Breast epithelium (tissue), 3 donors: ENCODE data around the gene HCFC1R1.

Experiments used
- CTCF ChIP-seq, 3 donors: fragments of 450-650 bp; IDR thresholded peaks; one replicate each; pipeline ENCODE4 v1.5.1; 2016 to 2017; ENCODE audit warnings: antibody characterized with exemption in 3 of 3, mild to moderate bottlenecking in 3 of 3, moderate library complexity in 3 of 3
- POLR2A ChIP-seq: fragments of 450-650 bp; IDR thresholded peaks from one replicate; pipeline ENCODE4 v1.6.1; 2016; ENCODE audit warnings: antibody characterized with exemption, mild to moderate bottlenecking, moderate library complexity
- POLR2AphosphoS5 ChIP-seq, 3 donors: sonication (generic); formaldehyde crosslinking; IDR thresholded peaks; one replicate each; pipeline ENCODE4 v1.6.1; 2017; ENCODE audit warnings: antibody characterized with exemption in 3 of 3

DNA sequence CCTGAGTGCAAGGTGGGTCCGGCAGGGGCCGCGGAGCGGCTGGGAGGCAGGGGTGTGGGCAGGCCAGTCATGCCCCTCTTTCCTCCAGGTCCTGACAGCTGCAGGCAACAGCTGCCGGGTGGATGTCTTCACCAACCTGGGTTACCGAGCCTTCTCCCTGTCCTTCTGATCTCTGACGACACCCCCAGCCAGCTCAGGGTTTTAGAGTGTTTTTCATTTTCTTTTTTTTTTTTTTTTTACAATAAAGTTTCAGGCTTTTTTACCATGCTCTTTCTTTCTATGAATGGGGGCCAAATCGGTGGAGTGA lies 3.7 kb upstream of the HCFC1R1 start:
- no peak for TF ChIP-seq CTCF (IDR thresholded peaks at IDR 0.05)
- TF ChIP-seq POLR2A, result no peak
- no peak for TF ChIP-seq POLR2AphosphoS5 (IDR thresholded peaks at IDR 0.05)
